AG04450 (cell line): ENCODE data around the gene TOMM40L. TPM values are rescaled to one million over a fixed set of nuclear protein-coding genes. Genes with fewer than 3 reads are reported as not detected.
A peak's percentile ranks its signal among the peaks of the same experiment; 100 is the strongest.
"Not testable (repeated sequence)": the region's sequence is repeated elsewhere in the genome, so short reads cannot be mapped to it uniquely, and the experiment has no call there.

Source experiments
- CTCF ChIA-PET: fragments of 300-600, 350-600 bp; formaldehyde crosslinking; extraction: SDS; loops from one replicate; lab custom pipeline; 2022; ENCODE audit warnings: antibody characterized with exemption, inconsistent platforms; lab: Charles Lee
- POLR2A ChIA-PET: fragments of 350-600 bp; formaldehyde crosslinking; extraction: SDS; loops from one replicate; lab custom pipeline; 2021; ENCODE audit warnings: antibody characterized with exemption, inconsistent platforms; lab: Yijun Ruan, JAX
- DNase-seq: peaks from one replicate; pipeline ENCODE4 v3.0.0-alpha.2; 2011; ENCODE audit warnings: low read depth, low spot score
- H3K27ac ChIP-seq: one replicate; pipeline ENCODE4 v1.5.1; 2012; ENCODE audit warnings: low read depth, low read length, control low read depth
- H3K27me3 ChIP-seq: one replicate; pipeline ENCODE4 v1.6.0; 2012; ENCODE audit warnings: low read length; ENCODE audit not compliant: control insufficient read depth, insufficient read depth
- H3K4me3 ChIP-seq: 2 replicates; pipeline ENCODE4 v1.5.1; 2011; ENCODE audit warnings: mild to moderate bottlenecking, low read depth, low read length, control low read depth
- H3K9me3 ChIP-seq: 2 replicates; pipeline ENCODE4 v1.5.1; 2012; ENCODE audit warnings: low read length; ENCODE audit not compliant: control insufficient read depth, insufficient read depth
- polyA plus RNA-seq: library from polyadenylated mRNA; depleted of rRNA; stranded (reverse); fragments of >200 nt; gene quantifications from 2 replicates; pipeline ENCODE4 v1.2.3, GENCODE V29; 2011
- TF ChIP-seq, protein P1 (sequence below): IDR thresholded peaks from 2 replicates; pipeline ENCODE4 v1.5.1; 2011; ENCODE audit warnings: low read depth, low read length, control low read depth, inconsistent platforms

Gene TOMM40L
- polyA plus RNA-seq, 1 experiment: 9.3 TPM

- no peak overlapping the region for H3K27ac ChIP-seq
- ChIA-PET CTCF (interaction anchor here (1.2 to 3.5 kb wide), 2 partner anchors 24 to 41 kb away, joined by 4 to 12 read pairs; no protein-coding TSS in a partner anchor), POLR2A (interaction anchor here (1.2 kb wide), 1 partner anchor 9 kb away, joined by 3 read pairs; no protein-coding TSS in a partner anchor)
- DNase-seq: no peak
- TF ChIP-seq, protein P1, sequence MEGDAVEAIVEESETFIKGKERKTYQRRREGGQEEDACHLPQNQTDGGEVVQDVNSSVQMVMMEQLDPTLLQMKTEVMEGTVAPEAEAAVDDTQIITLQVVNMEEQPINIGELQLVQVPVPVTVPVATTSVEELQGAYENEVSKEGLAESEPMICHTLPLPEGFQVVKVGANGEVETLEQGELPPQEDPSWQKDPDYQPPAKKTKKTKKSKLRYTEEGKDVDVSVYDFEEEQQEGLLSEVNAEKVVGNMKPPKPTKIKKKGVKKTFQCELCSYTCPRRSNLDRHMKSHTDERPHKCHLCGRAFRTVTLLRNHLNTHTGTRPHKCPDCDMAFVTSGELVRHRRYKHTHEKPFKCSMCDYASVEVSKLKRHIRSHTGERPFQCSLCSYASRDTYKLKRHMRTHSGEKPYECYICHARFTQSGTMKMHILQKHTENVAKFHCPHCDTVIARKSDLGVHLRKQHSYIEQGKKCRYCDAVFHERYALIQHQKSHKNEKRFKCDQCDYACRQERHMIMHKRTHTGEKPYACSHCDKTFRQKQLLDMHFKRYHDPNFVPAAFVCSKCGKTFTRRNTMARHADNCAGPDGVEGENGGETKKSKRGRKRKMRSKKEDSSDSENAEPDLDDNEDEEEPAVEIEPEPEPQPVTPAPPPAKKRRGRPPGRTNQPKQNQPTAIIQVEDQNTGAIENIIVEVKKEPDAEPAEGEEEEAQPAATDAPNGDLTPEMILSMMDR: no peak
- H3K4me3 ChIP-seq: no peak overlapping the region
- H3K27me3 ChIP-seq: peaks cover 7% of the 10 kb centered on the region
- no peaks in the 10 kb centered on the region for H3K9me3 ChIP-seq
Observed at GRCh38 chr1:161250829-161251228, 25.0 kb downstream of the TOMM40L start.

DNA sequence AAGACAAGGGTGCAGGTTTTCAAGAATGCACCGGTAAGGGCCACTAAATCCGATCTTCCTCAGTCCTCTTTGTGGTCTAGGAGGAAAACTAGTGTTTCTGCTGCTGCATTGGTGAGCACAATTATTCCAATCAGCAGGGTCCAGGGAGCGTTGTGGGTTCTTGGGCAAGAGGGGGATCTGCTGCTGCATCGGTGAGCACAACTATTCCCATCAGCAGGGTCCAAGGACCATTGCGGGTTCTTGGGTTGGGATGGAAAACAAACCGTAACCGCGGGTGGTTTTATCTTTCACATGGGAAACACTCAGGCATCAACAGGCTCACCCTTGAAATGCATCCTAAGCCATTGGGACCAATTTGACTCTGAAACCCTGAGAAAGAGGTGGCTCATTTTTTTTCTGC lies 25.7 kb downstream of the TOMM40L start:
- ChIA-PET POLR2A (no interaction called here), CTCF (no interaction called here)
- no peak overlapping the region for H3K4me3 ChIP-seq
- TF ChIP-seq, protein P1: no peak
- H3K27me3 ChIP-seq: peaks cover 9% of the 10 kb centered on the region
- peaks cover 2% of the 10 kb centered on the region; the same call in 1 of the 2 replicates for H3K9me3 ChIP-seq
- no peak for DNase-seq
- no peak overlapping the region for H3K27ac ChIP-seq

DNA sequence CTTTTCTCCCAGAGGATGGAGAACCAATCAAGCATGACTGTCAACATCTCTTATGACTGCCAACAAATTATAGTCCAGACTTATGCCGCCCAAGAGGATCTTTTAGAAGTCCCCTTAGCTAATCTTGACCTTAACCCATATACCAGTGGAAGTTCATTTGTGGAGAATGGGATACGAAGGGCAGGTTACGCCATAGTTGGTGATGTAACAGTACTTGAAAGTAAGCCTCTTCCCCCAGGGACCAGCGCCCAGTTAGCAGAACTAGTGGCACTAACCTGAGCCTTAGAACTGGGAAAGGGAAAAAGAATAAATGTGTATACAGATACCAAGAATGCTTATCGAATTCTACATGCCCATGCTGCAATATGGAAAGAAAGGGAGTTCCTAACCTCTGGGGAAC lies 29.4 kb downstream of the TOMM40L start:
- POLR2A ChIA-PET, H3K4me3 ChIP-seq, CTCF ChIA-PET, DNase-seq, H3K27ac ChIP-seq: not testable (repeated sequence)
- peaks cover 34% of the 10 kb centered on the region for H3K27me3 ChIP-seq
- H3K9me3 ChIP-seq: peaks cover 20% of the 10 kb centered on the region

- POLR2A ChIA-PET, DNase-seq, H3K27ac ChIP-seq, H3K4me3 ChIP-seq: not testable (repeated sequence)
- Histone ChIP-seq H3K27me3 (peaks cover 41% of the 10 kb centered on the region), H3K9me3 (peaks cover 20% of the 10 kb centered on the region)
- CTCF ChIA-PET: interaction anchor here (0.6 to 0.8 kb wide), 3 partner anchors 26 to 121 kb away, joined by 3 read pairs; no protein-coding TSS in a partner anchor
Observed at GRCh38 chr1:161255955-161256520, 30.2 kb downstream of the TOMM40L start.

DNA sequence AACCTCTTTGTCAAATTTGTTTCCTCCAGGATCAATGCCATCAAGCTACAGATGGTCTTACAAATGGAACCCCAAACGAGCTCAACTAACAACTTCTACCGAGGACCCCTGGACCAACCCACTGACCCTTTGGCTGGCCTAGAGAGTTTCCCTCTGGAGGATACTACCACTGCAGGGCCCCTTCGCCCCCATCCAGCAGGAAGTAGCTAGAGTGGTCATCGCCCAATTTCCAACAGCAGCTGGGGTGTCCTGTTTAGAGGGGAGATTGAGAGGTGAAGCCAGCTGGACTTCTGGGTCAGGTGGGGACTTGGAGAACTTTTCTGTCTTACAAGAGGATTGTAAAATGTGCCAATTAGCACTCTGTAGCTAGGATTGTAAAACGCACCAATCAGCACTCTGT lies 31.2 kb downstream of the TOMM40L start:
- DNase-seq, H3K4me3 ChIP-seq, H3K27ac ChIP-seq, POLR2A ChIA-PET: not testable (repeated sequence)
- CTCF ChIA-PET: interaction anchor here (1.1 kb wide), 1 partner anchor 31 kb away, joined by 10 read pairs; the partner anchor contains the start of gene TOMM40L
- peaks cover 20% of the 10 kb centered on the region for H3K9me3 ChIP-seq
- peaks cover 44% of the 10 kb centered on the region for H3K27me3 ChIP-seq

DNA sequence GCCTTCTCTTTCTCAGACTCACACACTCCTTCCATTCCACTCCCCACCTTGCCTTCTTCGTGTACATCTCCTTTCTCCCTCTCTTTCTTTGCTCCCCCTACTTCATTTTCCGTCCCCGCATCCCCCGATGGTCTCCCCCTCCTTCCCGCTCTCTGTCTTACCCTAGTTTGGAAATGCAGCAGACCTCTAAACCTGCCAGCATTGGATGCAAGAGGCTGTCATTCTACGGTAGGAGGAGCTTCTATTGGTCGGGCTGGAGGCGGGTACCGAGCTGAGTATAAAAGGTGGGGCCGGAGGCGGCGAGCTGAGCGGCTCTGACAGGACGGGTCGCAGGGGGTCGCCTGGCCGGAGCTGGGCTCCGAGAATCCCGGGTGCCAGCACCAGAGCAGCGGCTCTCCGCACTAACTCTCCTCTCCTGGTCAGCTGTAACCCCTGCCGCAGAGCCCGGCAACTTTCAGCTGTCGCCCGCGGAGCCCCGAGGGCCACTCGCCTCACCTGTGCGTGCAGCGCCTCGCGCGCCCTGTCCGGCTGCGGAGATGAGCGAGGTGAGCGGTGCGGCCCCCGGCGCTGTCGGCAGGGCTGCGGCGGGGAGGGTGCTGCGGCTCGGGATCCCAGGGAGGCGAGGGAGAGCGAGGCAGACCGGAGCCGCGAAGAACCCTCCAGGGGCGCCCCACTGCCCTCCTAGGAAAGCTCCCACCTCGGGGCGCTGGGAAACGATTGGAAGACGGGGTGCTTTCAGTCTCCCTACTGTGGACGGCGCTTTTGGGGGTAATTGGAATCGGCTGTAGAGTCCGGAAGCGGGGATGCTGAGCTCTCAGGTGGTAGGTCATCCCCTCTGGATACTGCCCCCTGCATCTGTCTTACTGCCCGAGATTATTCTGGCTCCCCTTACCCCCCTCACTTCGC lies 32.8 kb downstream of the TOMM40L start, which contains the start of gene PCP4L1:
TSS of gene PCP4L1 (plus strand) at position 307 of the 906 bp plus-strand sequence. CDS start at position 537, 230 bp downstream.
- CTCF ChIA-PET: interaction anchor here (1.3 to 1.6 kb wide), 3 partner anchors 33 to 48 kb away, joined by 3 to 6 read pairs (median 4); partner anchors contain the start of gene TOMM40L
- DNase-seq: no peak

More for the DNA sequence above, 32.8 kb downstream of the TOMM40L start, which contains the start of gene PCP4L1:
- POLR2A ChIA-PET: interaction anchor here (1.2 kb wide), 1 partner anchor 8 kb away, joined by 3 read pairs; no protein-coding TSS in a partner anchor
- Histone ChIP-seq H3K27ac (no peak within 1 kb of the TSS), H3K4me3 (peak within 1 kb of the TSS; percentile 51), H3K9me3 (peaks cover 20% of the 10 kb centered on the region), H3K27me3 (peaks cover 40% of the 10 kb centered on the region)
- TF ChIP-seq, protein P1: no peak
